HG02870 (cell line): Measurements from ENCODE around the gene NUP58.

Experiments used
- ATAC-seq: cut with Tn5 transposase; IDR thresholded peaks from one replicate; pipeline ENCODE4 v1.9.1; 2021; ENCODE audit warnings: mild to moderate bottlenecking, moderate library complexity; ENCODE audit not compliant: unreplicated experiment

Gene NUP58

DNA sequence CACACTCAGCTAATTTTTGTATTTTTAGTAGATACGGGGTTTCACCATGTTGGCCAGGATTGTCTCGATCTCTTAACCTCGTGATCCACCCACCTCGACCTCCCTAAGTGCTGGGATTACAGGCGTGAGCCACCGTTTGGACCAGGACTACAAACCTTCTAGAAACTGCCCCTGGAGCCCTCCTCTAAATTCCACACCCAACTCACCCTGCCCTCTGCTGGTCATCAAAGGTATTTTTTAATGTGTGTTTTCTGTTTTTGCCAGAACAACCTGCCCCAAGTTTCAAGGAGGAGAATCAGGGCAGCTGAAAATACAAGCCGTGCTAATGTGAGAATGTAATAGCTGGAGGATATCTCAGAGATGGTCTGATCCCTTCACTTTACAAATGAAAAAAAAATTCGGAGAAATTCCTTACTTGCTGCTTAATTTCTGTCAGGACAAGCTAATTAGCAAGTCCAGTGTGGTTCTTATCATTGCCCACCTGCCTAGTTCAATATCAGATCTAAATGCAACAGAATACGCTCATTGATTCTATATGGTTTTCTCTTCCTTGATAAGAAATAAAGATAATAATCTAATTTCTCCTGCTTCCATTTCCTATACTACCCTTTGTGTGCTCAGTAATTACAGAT, 74.4 kb downstream of the NUP58 start:
- ATAC-seq, result no peak

- no peak for ATAC-seq
Observed at GRCh38 chr13:25377244-25377962, 76.0 kb downstream of the NUP58 start.

DNA sequence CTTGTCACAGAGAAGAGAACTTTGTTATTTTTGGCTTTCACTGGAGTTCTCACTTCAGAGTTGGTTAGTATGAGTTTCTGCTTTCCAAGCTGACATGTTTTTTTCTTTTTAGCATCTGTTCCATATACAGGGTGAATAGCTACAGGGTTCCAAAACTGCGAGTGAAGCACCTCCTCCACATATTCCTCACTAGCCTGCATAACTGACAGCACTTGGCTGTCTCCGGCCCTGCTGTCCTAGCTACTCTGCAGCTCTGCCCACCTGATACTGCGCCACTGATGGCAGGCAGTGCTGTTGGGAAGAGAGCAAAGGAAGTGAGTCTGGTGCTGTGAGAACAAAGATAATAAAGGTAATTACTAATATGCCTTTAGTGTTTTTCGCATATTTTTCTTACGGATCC, 77.1 kb downstream of the NUP58 start:
- no peak for ATAC-seq

GRCh38 chr13:25379011-25379410, 77.6 kb downstream of the NUP58 start:
- ATAC-seq, result no peak

- no peak for ATAC-seq
Observed at GRCh38 chr13:25380082-25380481, 78.7 kb downstream of the NUP58 start.

DNA sequence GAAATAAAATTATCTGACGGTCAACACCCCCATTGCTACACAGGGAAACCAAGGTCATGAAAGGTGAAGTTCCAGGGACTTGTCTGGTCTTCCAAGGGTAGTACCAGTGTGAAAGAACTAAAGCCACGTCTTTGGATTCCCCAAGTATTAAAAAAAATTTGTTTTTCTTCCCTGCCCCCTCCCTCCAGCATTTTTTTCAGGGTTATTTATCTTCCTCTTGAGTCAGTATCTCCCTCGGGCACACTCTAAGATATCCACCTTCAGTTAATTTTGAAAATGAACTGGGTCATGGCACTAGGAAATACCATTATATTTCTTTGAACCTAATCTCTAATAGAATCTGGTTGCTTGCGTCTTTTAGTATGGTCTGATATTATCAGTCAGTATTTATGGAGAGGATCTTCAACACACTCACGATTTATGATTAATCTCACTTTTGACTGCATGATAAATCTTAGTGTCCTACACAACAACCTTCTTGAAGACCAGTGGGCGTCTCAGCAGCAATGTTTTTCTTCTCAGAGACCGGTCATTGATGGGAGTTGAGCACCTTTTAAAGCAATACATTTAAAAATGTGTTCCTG, 79.4 kb downstream of the NUP58 start:
- no peak for ATAC-seq

DNA sequence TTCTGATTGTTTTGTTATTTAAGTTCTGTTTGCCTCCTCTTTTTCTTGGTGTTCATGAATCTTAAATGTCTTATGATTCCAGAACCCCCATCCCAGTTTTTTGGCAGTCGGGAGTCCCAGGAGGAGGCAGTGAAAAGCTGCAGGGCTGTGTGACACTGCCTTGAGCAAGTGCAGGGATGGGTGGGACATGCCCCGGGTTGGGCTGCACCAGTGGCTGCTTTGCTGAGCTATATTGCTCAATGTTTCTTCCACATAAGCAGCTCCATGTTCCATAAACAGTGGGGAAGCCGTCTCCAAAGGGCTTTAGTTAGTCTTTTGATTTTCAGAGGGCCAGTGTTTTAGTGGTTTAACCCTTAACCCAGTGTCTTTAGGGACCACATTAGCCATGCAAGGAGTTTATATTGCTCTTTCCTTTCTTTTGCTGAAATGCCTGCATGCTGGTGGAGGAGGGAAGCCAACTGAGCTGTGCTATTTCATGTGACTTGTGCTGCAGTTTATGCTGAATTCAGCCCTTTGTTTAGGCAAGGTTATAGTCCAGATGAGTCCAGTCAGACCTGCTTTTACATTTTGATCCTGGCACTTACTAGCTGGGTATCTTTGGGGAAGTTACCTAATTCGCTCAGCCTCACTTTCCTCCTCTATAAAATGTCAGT, 83.5 kb downstream of the NUP58 start:
- ATAC-seq, result no peak

GRCh38 chr13:25391932-25392331, 90.5 kb downstream of the NUP58 start:
- ATAC-seq, result no peak
